IMR-90 (cell line): ENCODE data around the gene DNAJC7. TPM values are rescaled to one million over a fixed set of nuclear protein-coding genes. Genes with fewer than 3 reads are reported as not detected.

Source experiments
- ATAC-seq: fragments of 200-7000 bp; cut with Tn5 transposase; 2 replicates; pipeline ENCODE4 v1.9.1; 2020; ENCODE audit warnings: low read depth, mild to moderate bottlenecking, moderate library complexity
- BruUV-seq: library from RNA; stranded (reverse); fragments of 400-500 nt; replicated peaks from 2 replicates; lab custom pipeline; 2021; lab: Mats Ljungman, UMichigan
- CTCF ChIA-PET: fragments of 300-600 bp; formaldehyde crosslinking; extraction: SDS; loops from one replicate; lab custom pipeline; 2021; ENCODE audit warnings: antibody characterized with exemption; lab: Yijun Ruan, JAX
- POLR2A ChIA-PET: fragments of 300-600 bp; sonication (Branson Sonifier 250); formaldehyde crosslinking; loops from one replicate; lab custom pipeline; 2022; ENCODE audit warnings: antibody characterized with exemption; ENCODE audit not compliant: unreplicated experiment; lab: Charles Lee
- DNase-seq: peaks from one replicate; pipeline ENCODE4 v3.0.0; 2013
- H2AFZ ChIP-seq: replicated peaks from 2 replicates; pipeline ENCODE3; 2013; ENCODE audit warnings: low read length, mild to moderate bottlenecking; ENCODE audit not compliant: poor library complexity
- H2AK5ac ChIP-seq: 2 replicates; pipeline ENCODE4 v1.6.1; 2013; ENCODE audit warnings: low read depth, low read length, inconsistent platforms
- H2AK9ac ChIP-seq: replicated peaks from 2 replicates; pipeline ENCODE3; 2013; ENCODE audit warnings: mild to moderate bottlenecking, low read depth, low read length, moderate library complexity; ENCODE audit not compliant: poor library complexity
- H2BK120ac ChIP-seq: 2 replicates; pipeline ENCODE4 v1.6.1; 2013; ENCODE audit warnings: low read depth, low read length, inconsistent platforms
- H2BK15ac ChIP-seq: 3 replicates; pipeline ENCODE4 v1.6.1; 2013; ENCODE audit warnings: low read depth, low read length, inconsistent platforms
- H2BK20ac ChIP-seq: 2 replicates; pipeline ENCODE4 v1.6.1; 2013; ENCODE audit warnings: low read depth, mild to moderate bottlenecking, inconsistent platforms, low read length, moderate library complexity
- H2BK5ac ChIP-seq: 2 replicates; pipeline ENCODE4 v1.6.1; 2013; ENCODE audit warnings: mild to moderate bottlenecking, low read depth, low read length, inconsistent platforms; ENCODE audit not compliant: poor library complexity, severe bottlenecking
- H3K14ac ChIP-seq: replicated peaks from 2 replicates; pipeline ENCODE4 v1.6.1; 2013; ENCODE audit warnings: low read depth, low read length, inconsistent platforms
- H3K18ac ChIP-seq: 2 replicates; pipeline ENCODE4 v1.6.1; 2013; ENCODE audit warnings: low read depth, low read length, control low read depth
- H3K23ac ChIP-seq: 2 replicates; pipeline ENCODE4 v1.6.1; 2013; ENCODE audit warnings: low read depth, low read length, inconsistent platforms
- H3K27ac ChIP-seq: 2 replicates; pipeline ENCODE4 v1.5.1; 2013; ENCODE audit warnings: mild to moderate bottlenecking, control low read depth, low read length; ENCODE audit not compliant: insufficient read depth
- H3K27me3 ChIP-seq: 2 replicates; pipeline ENCODE4 v1.6.1; 2013; ENCODE audit warnings: low read length; ENCODE audit not compliant: control insufficient read depth, insufficient read depth
- H3K36me3 ChIP-seq: 2 replicates; pipeline ENCODE4 v1.6.1; 2013; ENCODE audit warnings: low read length, mixed read lengths; ENCODE audit not compliant: control insufficient read depth, insufficient read depth
- H3K4ac ChIP-seq: 2 replicates; pipeline ENCODE4 v1.6.1; 2013; ENCODE audit warnings: low read depth, low read length, inconsistent platforms
- H3K4me1 ChIP-seq: 2 replicates; pipeline ENCODE4 v1.6.1; 2013; ENCODE audit warnings: low read length, mixed read lengths; ENCODE audit not compliant: control insufficient read depth, insufficient read depth
- H3K4me2 ChIP-seq: 2 replicates; pipeline ENCODE4 v1.6.1; 2013; ENCODE audit warnings: low read depth, mild to moderate bottlenecking, control low read depth, low read length, moderate library complexity
- H3K4me3 ChIP-seq: 2 replicates; pipeline ENCODE4 v1.5.1; 2013; ENCODE audit warnings: low read depth, mild to moderate bottlenecking, control low read depth, low read length, moderate library complexity; ENCODE audit not compliant: insufficient read depth
- H3K56ac ChIP-seq: 2 replicates; pipeline ENCODE4 v1.6.1; 2013; ENCODE audit warnings: low read length, inconsistent platforms; ENCODE audit not compliant: insufficient read depth; ENCODE audit errors: extremely low read depth
- H3K79me1 ChIP-seq, 2 experiments: 2 replicates each; pipeline ENCODE4 v1.6.1; 2013; ENCODE audit warnings: low read length in 2 of 2, inconsistent platforms in 1 of 2, low read depth in 1 of 2
- H3K9ac ChIP-seq: 2 replicates; pipeline ENCODE4 v1.6.1; 2013; ENCODE audit warnings: low read depth, low read length, control low read depth
- H3K9me1 ChIP-seq: 2 replicates; pipeline ENCODE4 v1.6.1; 2013; ENCODE audit warnings: low read length, inconsistent platforms; ENCODE audit not compliant: insufficient read depth
- H3K9me3 ChIP-seq: 2 replicates; pipeline ENCODE4 v1.6.1; 2013; ENCODE audit warnings: low read length; ENCODE audit not compliant: control insufficient read depth, insufficient read depth
- H4K20me1 ChIP-seq: 2 replicates; pipeline ENCODE4 v1.6.1; 2013; ENCODE audit warnings: low read length, inconsistent platforms; ENCODE audit not compliant: insufficient read depth
- H4K5ac ChIP-seq: 2 replicates; pipeline ENCODE4 v1.6.1; 2013; ENCODE audit warnings: mild to moderate bottlenecking, low read depth, low read length, control low read depth
- H4K8ac ChIP-seq, 2 experiments: 2 replicates each; pipeline ENCODE4 v1.6.1; 2013; ENCODE audit warnings: low read depth in 2 of 2, low read length in 2 of 2, control low read depth in 1 of 2, inconsistent platforms in 1 of 2
- H4K91ac ChIP-seq: 2 replicates; pipeline ENCODE4 v1.6.1; 2013; ENCODE audit warnings: low read depth, low read length, inconsistent platforms; ENCODE audit not compliant: insufficient read depth
- CEBPB ChIP-seq: IDR thresholded peaks from 2 replicates; pipeline ENCODE4 v1.6.1; 2012; ENCODE audit warnings: low read depth, low read length, improper control_type of control experiment
- FOS ChIP-seq: fragments of 150-350 bp; IDR thresholded peaks from 2 replicates; pipeline ENCODE4 v1.6.1; 2016; ENCODE audit warnings: low read depth, low read length
- MAFK ChIP-seq: IDR thresholded peaks from 2 replicates; pipeline ENCODE4 v1.6.1; 2012; ENCODE audit warnings: low read depth, low read length, improper control_type of control experiment
- RAD21 ChIP-seq: IDR thresholded peaks from 2 replicates; pipeline ENCODE4 v1.6.1; 2012; ENCODE audit warnings: low read length, improper control_type of control experiment
- RCOR1 ChIP-seq: IDR thresholded peaks from 2 replicates; pipeline ENCODE4 v1.6.1; 2012; ENCODE audit warnings: mild to moderate bottlenecking, low read length, improper control_type of control experiment; ENCODE audit not compliant: insufficient replicate concordance
- SMC3 ChIP-seq: fragments of 150-350 bp; IDR thresholded peaks from 2 replicates; pipeline ENCODE4 v1.6.1; 2016; ENCODE audit warnings: low read depth, mild to moderate bottlenecking, antibody characterized with exemption, low read length, moderate library complexity
- WGBS, 2 experiments: methylation state at CpG; one replicate each; pipeline versions ENCODE4 v1.1.5 to v1.1.7; 2013; ENCODE audit warnings: missing lambda C conversion rate in 2 of 2; ENCODE audit not compliant: insufficient read length in 1 of 2; ENCODE audit errors: extremely low coverage in 2 of 2; 5-methylcytosine and 5-hydroxymethylcytosine counted together
- dilution Hi-C: fragments of 300-500 bp; cut with HindIII; formaldehyde crosslinking; loops from one replicate; pipeline ENCODE4 v1.14.3; 2018; ENCODE audit warnings: low sequenced_read_pairs; ENCODE audit not compliant: unreplicated experiment
- in situ Hi-C: fragments of 300-500 bp; cut with MboI; formaldehyde crosslinking; loops from 3 replicates; pipeline ENCODE4 v1.14.3; 2019; ENCODE audit warnings: low sequenced_read_pairs, inconsistent platforms, mixed read lengths
- intact Hi-C: fragments of 100-400 bp; cut with micrococcal nuclease; formaldehyde crosslinking; loops from 2 replicates; pipeline ENCODE4 v1.10.0; 2022
- polyA plus RNA-seq, 3 experiments: library from polyadenylated mRNA; depleted of rRNA; stranded (reverse); fragments of >200 nt; gene quantifications; 2 replicates each; pipeline ENCODE4 v1.2.3, GENCODE V29; 2012; ENCODE audit warnings: low replicate concordance in 1 of 3
- total RNA-seq: library from RNA; depleted of rRNA; stranded (reverse); fragments of >200 nt; gene quantifications from 2 replicates; pipeline ENCODE4 v1.2.3, GENCODE V29; 2012
- TF ChIP-seq, protein P1 (sequence below): fragments of 150-350 bp; IDR thresholded peaks from 2 replicates; pipeline ENCODE4 v1.6.1; 2017; ENCODE audit warnings: mild to moderate bottlenecking, antibody characterized with exemption, low read length, low read depth

The DNAJC7 gene
- total and polyA plus RNA-seq, 2 of the 4 experiments (the other 2 are of a cell fraction), result 49.3 to 71.7 TPM

GRCh38 chr17:42065201-42065600 is 48.0 kb upstream of the DNAJC7 start:
- H3K4me2 ChIP-seq, result no peak overlapping the region
- no peak overlapping the region for H2AFZ ChIP-seq
- H3K4me1 ChIP-seq, result no peaks in the 10 kb centered on the region
- no peak overlapping the region for H2BK15ac ChIP-seq
- in situ Hi-C loops (no loop called here), dilution Hi-C loops (no loop called here), intact Hi-C loops (no loop called here)
- H3K18ac ChIP-seq, result no peak overlapping the region
- CTCF ChIA-PET, result interaction anchor here (0.6 to 1.5 kb wide), 2 partner anchors 36 to 43 kb away, joined by 3 to 5 read pairs; no protein-coding TSS in a partner anchor
- no peak overlapping the region for H3K9ac ChIP-seq
- no peak overlapping the region for H3K4ac ChIP-seq
- no peak for ATAC-seq
- BruUV-seq, result no TSS peak
- DNase-seq, result no peak
- no peak overlapping the region for H3K23ac ChIP-seq
- H3K9me3 ChIP-seq, result no peaks in the 10 kb centered on the region
- no peak overlapping the region for H2AK9ac ChIP-seq
- H3K9me1 ChIP-seq, result no peaks in the 10 kb centered on the region
- TF ChIP-seq SMC3 (no peak), RCOR1 (no peak), RAD21 (no peak), FOS (no peak), MAFK (no peak), CEBPB (no peak)
- TF ChIP-seq, protein P1, sequence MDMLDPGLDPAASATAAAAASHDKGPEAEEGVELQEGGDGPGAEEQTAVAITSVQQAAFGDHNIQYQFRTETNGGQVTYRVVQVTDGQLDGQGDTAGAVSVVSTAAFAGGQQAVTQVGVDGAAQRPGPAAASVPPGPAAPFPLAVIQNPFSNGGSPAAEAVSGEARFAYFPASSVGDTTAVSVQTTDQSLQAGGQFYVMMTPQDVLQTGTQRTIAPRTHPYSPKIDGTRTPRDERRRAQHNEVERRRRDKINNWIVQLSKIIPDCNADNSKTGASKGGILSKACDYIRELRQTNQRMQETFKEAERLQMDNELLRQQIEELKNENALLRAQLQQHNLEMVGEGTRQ, result no peak
- peaks cover 47% of the 10 kb centered on the region for H3K27me3 ChIP-seq
- no peaks in the 10 kb centered on the region for H3K36me3 ChIP-seq
- H2BK5ac ChIP-seq, result no peak overlapping the region
- WGBS, 2 experiments, result 50% methylated on average over 1 of the region's 2 CpGs; no CpG with 5 or more reads in 1 of the 2 experiments
- H4K5ac ChIP-seq, result no peak overlapping the region
- H3K56ac ChIP-seq, result no peak overlapping the region
- H4K8ac ChIP-seq, result no peak overlapping the region
- H3K79me1 ChIP-seq, result no peaks in the 10 kb centered on the region
- H3K4me3 ChIP-seq, result no peak overlapping the region
- no peak overlapping the region for H3K27ac ChIP-seq
- no peak overlapping the region for H3K14ac ChIP-seq
- H4K20me1 ChIP-seq, result no peaks in the 10 kb centered on the region; the same call in 1 of the 2 replicates
- H2BK20ac ChIP-seq, result no peak overlapping the region
- no peak overlapping the region for H4K91ac ChIP-seq
- no peak overlapping the region for H2BK120ac ChIP-seq
- POLR2A ChIA-PET, result no interaction called here
- H2AK5ac ChIP-seq, result no peak overlapping the region
